ENCODE data around the gene RBCK1.
"Not testable (repeated sequence)": the region's sequence is repeated elsewhere in the genome, so short reads cannot be mapped to it uniquely, and the experiment has no call there.

RBCK1 gene

GRCh38 chr20:475463-476357 is 67.6 kb downstream of the RBCK1 start:
- DNase-seq, result no peak

GRCh38 chr20:476561-477249 is 68.6 kb downstream of the RBCK1 start:
- not testable (repeated sequence) for DNase-seq

- no peak for DNase-seq
These were observed 70.2 kb downstream of the RBCK1 start for GRCh38 chr20:478010-478948.

- peak; percentile 37 for DNase-seq
These were observed 70.9 kb downstream of the RBCK1 start for GRCh38 chr20:478949-479429.

- no peak for DNase-seq
These were observed 71.4 kb downstream of the RBCK1 start for GRCh38 chr20:479487-479886.

- DNase-seq, result no peak
These were observed 71.9 kb downstream of the RBCK1 start for GRCh38 chr20:480044-480443.

GRCh38 chr20:481167-481566 is 73.1 kb downstream of the RBCK1 start:
- DNase-seq, result no peak
